Measurements from ENCODE around the gene PGLYRP4.

PGLYRP4 gene

DNA sequence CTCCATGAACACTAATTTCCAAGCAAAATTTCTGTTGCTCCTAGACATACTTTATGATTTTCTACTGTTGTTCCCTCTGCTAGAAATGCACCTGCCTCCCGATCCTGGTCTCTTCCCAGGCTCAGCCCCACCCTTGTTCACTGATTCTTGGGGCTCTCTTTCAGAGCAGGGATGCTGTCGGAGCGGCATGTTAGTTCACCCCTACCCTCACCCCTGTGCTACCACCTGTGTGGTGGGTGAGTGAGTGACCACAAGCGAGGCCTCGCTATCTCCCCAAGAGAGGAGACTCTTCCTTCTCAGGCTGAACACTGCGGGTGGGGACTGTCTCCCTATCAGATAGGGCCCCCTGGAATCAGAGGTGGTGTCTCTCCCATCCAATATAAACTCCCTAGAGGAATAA, 47.1 kb upstream of the PGLYRP4 start:
- CTCF ChIA-PET = interaction anchor here (0.9 to 2.8 kb wide), 3 partner anchors 20 to 71 kb away, joined by 3 to 9 read pairs (median 3); no protein-coding TSS in a partner anchor

DNA sequence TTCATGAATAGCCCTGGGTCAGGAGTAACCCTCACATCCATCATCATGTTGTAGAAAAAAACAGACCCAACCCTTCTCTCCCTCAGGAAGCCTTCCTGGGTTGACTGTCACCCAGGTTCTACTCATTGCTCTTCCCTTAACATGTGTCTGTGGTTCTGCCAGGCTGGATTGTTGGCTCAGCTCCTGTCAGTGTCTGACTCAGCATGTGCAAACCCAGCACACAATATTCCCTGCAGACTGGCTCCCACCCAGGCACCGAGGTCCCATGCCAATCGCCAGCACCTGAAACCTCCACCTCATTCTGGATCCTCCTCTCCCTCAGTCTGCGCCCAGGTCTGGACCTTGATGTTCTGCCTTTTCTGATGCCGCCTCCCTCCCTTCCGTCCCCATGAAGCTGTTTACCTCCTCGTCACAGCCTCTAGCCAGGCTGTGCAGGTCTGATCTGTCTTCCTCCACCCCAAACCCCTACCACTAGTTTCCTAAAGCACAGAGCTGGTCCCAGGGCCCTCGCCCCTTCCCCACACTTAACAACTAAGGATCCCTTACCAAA, 46.6 kb upstream of the PGLYRP4 start:
- POLR2A ChIA-PET = no interaction called here
- TF ChIP-seq ZNF350 (tag by site-specific recombination; IDR thresholded peaks at IDR 0.05) (no peak), ZNF600 (tag by site-specific recombination; IDR thresholded peaks at IDR 0.05) (0 out of 2 replicates have a peak, but pooled peaks have one; percentile 11)
- Histone ChIP-seq H3K9me3 (ENCODE audit: control insufficient read depth, insufficient read depth, low read depth, low read length) (no peaks in the 10 kb centered on the region), H3K36me3 (ENCODE audit: control insufficient read depth in 2 of 2, insufficient read depth in 1 of 2, low read length in 2 of 2) (no peaks in the 10 kb centered on the region), H3K27ac (ENCODE audit: extremely low read depth, low read depth, low read length) (no peak overlapping the region), H3K4me1 (ENCODE audit: control insufficient read depth, insufficient read depth, low read length) (no peaks in the 10 kb centered on the region), H3K4me3 (ENCODE audit: low read depth, low read length) (no peak overlapping the region)
- CTCF ChIA-PET = interaction anchor here (1.4 to 2.8 kb wide), 3 partner anchors 19 to 100 kb away, joined by 3 to 9 read pairs (median 4); no protein-coding TSS in a partner anchor

More for the DNA sequence above, 47.1 kb upstream of the PGLYRP4 start:
- H3K36me3 ChIP-seq (ENCODE audit: control insufficient read depth in 2 of 2, insufficient read depth in 1 of 2, low read length in 2 of 2) = no peaks in the 10 kb centered on the region
- TF ChIP-seq ZNF169 (tag by site-specific recombination; IDR thresholded peaks at IDR 0.05) (no peak), ZNF223 (tag by site-specific recombination; IDR thresholded peaks at IDR 0.05) (no peak), ZNF521 (tag by site-specific recombination; IDR thresholded peaks at IDR 0.05) (no peak), SCRT2 (tag by site-specific recombination; IDR thresholded peaks at IDR 0.05) (no peak), ZNF10 (tag by site-specific recombination; IDR thresholded peaks at IDR 0.05) (no peak), ZNF623 (tag by site-specific recombination; IDR thresholded peaks at IDR 0.05) (no peak), ZBTB17 (tag by site-specific recombination; IDR thresholded peaks at IDR 0.05) (no peak), ZNF560 (tag by site-specific recombination; IDR thresholded peaks at IDR 0.05; ENCODE audit: borderline replicate concordance) (no peak)
- TF ChIP-seq, protein P1, sequence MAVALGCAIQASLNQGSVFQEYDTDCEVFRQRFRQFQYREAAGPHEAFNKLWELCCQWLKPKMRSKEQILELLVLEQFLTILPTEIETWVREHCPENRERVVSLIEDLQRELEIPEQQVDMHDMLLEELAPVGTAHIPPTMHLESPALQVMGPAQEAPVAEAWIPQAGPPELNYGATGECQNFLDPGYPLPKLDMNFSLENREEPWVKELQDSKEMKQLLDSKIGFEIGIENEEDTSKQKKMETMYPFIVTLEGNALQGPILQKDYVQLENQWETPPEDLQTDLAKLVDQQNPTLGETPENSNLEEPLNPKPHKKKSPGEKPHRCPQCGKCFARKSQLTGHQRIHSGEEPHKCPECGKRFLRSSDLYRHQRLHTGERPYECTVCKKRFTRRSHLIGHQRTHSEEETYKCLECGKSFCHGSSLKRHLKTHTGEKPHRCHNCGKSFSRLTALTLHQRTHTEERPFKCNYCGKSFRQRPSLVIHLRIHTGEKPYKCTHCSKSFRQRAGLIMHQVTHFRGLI (tag by site-specific recombination; IDR thresholded peaks at IDR 0.05) = no peak
- TF ChIP-seq, protein P2, sequence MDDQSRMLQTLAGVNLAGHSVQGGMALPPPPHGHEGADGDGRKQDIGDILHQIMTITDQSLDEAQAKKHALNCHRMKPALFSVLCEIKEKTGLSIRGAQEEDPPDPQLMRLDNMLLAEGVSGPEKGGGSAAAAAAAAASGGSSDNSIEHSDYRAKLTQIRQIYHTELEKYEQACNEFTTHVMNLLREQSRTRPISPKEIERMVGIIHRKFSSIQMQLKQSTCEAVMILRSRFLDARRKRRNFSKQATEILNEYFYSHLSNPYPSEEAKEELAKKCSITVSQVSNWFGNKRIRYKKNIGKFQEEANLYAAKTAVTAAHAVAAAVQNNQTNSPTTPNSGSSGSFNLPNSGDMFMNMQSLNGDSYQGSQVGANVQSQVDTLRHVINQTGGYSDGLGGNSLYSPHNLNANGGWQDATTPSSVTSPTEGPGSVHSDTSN (CRISPR knock-in tag; IDR thresholded peaks at IDR 0.05) = no peak
- no peak overlapping the region for H3K27ac ChIP-seq (ENCODE audit: extremely low read depth, low read depth, low read length)
- H3K4me3 ChIP-seq (ENCODE audit: low read depth, low read length) = no peak overlapping the region
- no peaks in the 10 kb centered on the region for H3K4me1 ChIP-seq (ENCODE audit: control insufficient read depth, insufficient read depth, low read length)
- POLR2A ChIA-PET = no interaction called here
- no peaks in the 10 kb centered on the region for H3K9me3 ChIP-seq (ENCODE audit: control insufficient read depth, insufficient read depth, low read depth, low read length)

DNA sequence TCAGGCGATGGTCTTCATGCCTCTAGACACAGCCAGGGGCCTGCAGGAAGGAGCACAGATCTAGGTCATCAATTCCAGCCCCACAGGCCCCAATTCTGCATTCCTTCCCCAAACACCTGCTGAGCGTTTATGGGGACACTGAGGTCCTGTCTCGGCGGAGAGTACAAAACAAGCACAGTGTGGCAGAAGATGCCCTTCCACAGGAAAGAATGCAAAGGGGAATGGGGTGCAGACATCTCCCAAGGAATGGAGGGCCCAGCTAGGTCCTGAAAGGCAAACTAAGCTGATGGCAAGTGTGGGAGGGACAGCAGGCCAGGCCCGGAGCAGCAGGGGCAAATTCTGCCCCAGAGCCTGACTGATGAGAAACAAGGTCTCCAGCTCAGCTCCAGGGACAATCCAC, 45.8 kb upstream of the PGLYRP4 start:
- TF ChIP-seq ZNF585B (tag by site-specific recombination; IDR thresholded peaks at IDR 0.05) (no peak), ZBTB48 (tag by site-specific recombination; IDR thresholded peaks at IDR 0.05) (no peak)
- TF ChIP-seq, protein P3, sequence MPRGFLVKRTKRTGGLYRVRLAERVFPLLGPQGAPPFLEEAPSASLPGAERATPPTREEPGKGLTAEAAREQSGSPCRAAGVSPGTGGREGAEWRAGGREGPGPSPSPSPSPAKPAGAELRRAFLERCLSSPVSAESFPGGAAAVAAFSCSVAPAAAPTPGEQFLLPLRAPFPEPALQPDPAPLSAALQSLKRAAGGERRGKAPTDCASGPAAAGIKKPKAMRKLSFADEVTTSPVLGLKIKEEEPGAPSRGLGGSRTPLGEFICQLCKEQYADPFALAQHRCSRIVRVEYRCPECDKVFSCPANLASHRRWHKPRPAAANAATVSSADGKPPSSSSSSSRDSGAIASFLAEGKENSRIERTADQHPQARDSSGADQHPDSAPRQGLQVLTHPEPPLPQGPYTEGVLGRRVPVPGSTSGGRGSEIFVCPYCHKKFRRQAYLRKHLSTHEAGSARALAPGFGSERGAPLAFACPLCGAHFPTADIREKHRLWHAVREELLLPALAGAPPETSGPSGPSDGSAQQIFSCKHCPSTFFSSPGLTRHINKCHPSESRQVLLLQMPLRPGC (tag by site-specific recombination; IDR thresholded peaks at IDR 0.05) = no peak
- no peaks in the 10 kb centered on the region for H3K9me3 ChIP-seq (ENCODE audit: control insufficient read depth, insufficient read depth, low read depth, low read length)
- no peaks in the 10 kb centered on the region for H3K36me3 ChIP-seq (ENCODE audit: control insufficient read depth in 2 of 2, insufficient read depth in 1 of 2, low read length in 2 of 2)
- no peak overlapping the region for H3K27ac ChIP-seq (ENCODE audit: extremely low read depth, low read depth, low read length)
- no peak overlapping the region for H3K4me3 ChIP-seq (ENCODE audit: low read depth, low read length)
- ChIA-PET POLR2A (no interaction called here), CTCF (interaction anchor here (1.4 to 2.8 kb wide), 3 partner anchors 18 to 101 kb away, joined by 3 to 9 read pairs (median 4); no protein-coding TSS in a partner anchor)
- no peaks in the 10 kb centered on the region for H3K4me1 ChIP-seq (ENCODE audit: control insufficient read depth, insufficient read depth, low read length)

All from HEK293 (cell line).